Ovary (tissue), 3 donors: ENCODE results near the gene MAB21L1.

Experiments
- POLR2A ChIP-seq: fragments of 450-650 bp; IDR thresholded peaks from one replicate; pipeline ENCODE4 v1.6.1; 2017; ENCODE audit warnings: antibody characterized with exemption, mild to moderate bottlenecking, moderate library complexity
- TF ChIP-seq, protein P1 (sequence below), 3 donors: fragments of 450-650 bp in 2 of 3; fragments of 200-600 bp in 1 of 3; IDR thresholded peaks; one replicate each; pipeline versions ENCODE4 v1.5.1 to v1.8.0; 2016 to 2022; ENCODE audit warnings: antibody characterized with exemption in 3 of 3, mild to moderate bottlenecking in 1 of 3
- donor health status: DM: no; HTN: no; CAD: no.

DNA sequence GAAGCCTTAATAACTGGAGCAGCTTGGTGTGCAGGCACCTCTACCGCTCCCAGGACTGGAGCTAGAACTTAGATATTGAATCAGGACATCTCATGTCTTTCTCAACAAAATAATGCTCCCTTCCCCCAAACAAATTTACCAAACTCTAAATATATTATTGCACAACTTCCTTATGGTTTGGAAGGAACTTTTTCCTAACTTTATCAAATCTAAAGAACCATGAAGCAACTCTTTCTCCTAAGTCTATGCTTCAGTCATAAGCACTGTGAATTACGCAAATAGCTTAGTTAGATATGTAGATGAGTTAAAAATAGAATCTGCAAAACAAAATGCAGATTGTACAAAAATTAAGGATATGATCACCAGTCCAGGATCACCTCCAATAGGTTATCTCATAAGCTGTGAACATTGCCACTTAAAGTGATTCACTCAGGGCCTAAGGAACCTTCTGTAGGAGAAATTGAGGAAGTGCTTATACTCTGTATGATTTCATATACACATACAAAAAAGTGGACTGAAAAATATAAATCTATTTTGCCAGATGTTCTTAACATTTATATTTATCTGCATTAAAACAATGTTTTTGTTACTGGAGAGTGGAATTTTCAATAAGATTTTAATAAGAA, 20.4 kb upstream of the MAB21L1 start:
- no peak for TF ChIP-seq POLR2A
- TF ChIP-seq, protein P1, sequence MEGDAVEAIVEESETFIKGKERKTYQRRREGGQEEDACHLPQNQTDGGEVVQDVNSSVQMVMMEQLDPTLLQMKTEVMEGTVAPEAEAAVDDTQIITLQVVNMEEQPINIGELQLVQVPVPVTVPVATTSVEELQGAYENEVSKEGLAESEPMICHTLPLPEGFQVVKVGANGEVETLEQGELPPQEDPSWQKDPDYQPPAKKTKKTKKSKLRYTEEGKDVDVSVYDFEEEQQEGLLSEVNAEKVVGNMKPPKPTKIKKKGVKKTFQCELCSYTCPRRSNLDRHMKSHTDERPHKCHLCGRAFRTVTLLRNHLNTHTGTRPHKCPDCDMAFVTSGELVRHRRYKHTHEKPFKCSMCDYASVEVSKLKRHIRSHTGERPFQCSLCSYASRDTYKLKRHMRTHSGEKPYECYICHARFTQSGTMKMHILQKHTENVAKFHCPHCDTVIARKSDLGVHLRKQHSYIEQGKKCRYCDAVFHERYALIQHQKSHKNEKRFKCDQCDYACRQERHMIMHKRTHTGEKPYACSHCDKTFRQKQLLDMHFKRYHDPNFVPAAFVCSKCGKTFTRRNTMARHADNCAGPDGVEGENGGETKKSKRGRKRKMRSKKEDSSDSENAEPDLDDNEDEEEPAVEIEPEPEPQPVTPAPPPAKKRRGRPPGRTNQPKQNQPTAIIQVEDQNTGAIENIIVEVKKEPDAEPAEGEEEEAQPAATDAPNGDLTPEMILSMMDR (IDR thresholded peaks at IDR 0.05) = no peak
